ENCODE results near the gene IDNK. TPM values are rescaled to one million over a fixed set of nuclear protein-coding genes. Genes with fewer than 3 reads are reported as not detected.
A peak's percentile ranks its signal among the peaks of the same experiment; 100 is the strongest.

IDNK gene
- total RNA-seq, 8 experiments from 2014 or later: 2.1 to 6.6 (median 3.7) TPM

DNA sequence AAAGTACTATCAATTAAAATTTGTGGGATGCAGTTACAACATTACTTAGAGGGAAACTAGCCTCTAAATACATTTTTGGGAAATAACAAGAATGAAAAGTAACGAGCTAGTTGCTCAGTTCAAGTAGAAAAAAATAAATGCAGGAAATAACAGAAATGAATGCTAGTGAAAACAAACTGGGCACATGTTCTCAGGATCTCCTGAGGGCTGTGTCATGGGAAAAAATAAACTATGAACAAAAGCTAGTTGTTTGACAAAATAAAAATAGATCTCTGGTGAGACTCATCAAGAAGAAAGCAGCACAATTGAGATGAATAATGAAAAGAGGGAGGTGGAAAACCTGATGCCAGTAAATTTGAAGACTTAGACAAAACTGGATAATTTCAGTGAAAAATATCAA is 16.3 kb downstream of the IDNK start:
- no peaks in the 10 kb centered on the region for H3K4me1 ChIP-seq (replicated peaks in 1 of 2)
- no peak overlapping the region for H3K4me3 ChIP-seq
- WGBS, 10 experiments: 33 to 100% (median 100%) methylated on average over 1 of the region's 1 CpG; no CpG with 5 or more reads in 1 of the 10 experiments
- H3K27ac ChIP-seq: no peak overlapping the region
- ATAC-seq (replicated peaks in 6 of 8): no peak
- in situ Hi-C loops (cut with MboI; ENCODE audit: low pct_unique_long_range_greater_than_20kb in 2 of 9, low sequenced_read_pairs in 9 of 9, unreplicated experiment in 9 of 9): no loop called here

DNA sequence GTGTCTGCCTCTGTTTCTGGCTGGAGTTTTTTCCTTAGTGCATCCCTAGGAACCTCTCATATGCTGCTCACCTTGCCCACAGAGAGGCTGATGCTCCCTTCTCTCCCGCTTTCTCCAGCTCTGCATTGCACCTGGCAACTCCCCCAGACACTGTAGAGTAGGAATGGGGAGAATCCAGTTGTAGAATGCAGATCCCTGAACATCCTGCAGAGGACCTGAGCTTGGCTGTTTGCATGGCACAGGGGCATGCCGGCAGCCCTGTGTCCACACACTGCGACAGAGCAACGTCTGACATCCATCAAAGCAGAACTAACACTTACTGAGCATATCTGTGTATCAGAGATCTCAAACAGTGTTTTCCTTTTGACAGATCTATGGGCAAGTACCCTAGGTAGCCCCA is 19.9 kb downstream of the IDNK start:
- in situ Hi-C loops (cut with MboI; ENCODE audit: low pct_unique_long_range_greater_than_20kb in 2 of 9, low sequenced_read_pairs in 9 of 9, unreplicated experiment in 9 of 9): no loop called here
- H3K4me1 ChIP-seq (replicated peaks in 1 of 2): no peaks in the 10 kb centered on the region
- WGBS, 10 experiments: 90 to 100% (median 90%) methylated on average over 2 to 3 of the region's 4 CpGs; no CpG with 5 or more reads in 6 of the 10 experiments
- peak in 1 of 8 experiments; percentile 39 for ATAC-seq (replicated peaks in 6 of 8)
- H3K27ac ChIP-seq: no peak overlapping the region
- H3K4me3 ChIP-seq: no peak overlapping the region

DNA sequence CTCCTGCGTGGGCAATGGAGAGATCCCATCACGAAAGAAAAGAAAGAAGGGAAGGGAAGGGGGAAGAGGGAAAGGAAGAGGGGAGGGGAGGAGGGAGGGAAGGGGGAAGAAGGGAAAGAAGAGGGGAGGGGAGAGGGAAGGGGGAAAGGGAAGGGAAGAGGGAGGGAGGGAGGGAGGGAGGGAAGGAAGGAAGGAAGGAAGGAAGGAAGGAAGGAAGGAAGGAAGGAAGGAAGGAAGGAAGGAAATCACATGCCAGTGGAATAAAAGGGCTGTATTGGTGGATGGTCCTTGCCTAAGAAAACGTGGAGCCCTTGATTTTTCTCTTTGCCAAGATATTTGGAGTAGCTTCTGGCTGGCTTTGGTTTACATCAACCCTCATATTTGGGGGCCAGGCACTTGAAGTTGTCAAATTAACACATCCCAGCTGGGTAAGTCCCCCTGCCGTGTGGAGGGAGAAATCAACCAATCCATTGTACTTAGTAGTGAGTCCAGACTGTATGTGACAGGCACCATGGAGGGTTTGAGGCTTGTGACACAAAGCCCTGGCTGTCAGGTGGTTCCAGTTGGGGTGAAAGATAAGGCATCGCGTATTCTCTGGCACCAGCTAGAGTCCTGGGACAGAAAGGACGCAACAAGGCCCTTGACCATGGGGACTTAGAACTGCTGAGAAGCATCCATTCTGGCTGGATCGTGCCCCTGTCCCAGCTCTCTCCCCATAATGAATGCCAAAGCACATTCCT is 23.7 kb downstream of the IDNK start:
- WGBS, 10 experiments: 0 to 100% (median 96%) methylated on average over 1 to 3 of the region's 8 CpGs; no CpG with 5 or more reads in 4 of the 10 experiments
- no peak overlapping the region for H3K4me3 ChIP-seq
- in situ Hi-C loops (cut with MboI; ENCODE audit: low pct_unique_long_range_greater_than_20kb in 2 of 9, low sequenced_read_pairs in 9 of 9, unreplicated experiment in 9 of 9): no loop called here
- peak in 1 of 8 experiments; percentile 7 for ATAC-seq (replicated peaks in 6 of 8)
- H3K4me1 ChIP-seq (replicated peaks in 1 of 2): no peaks in the 10 kb centered on the region
- H3K27ac ChIP-seq: no peak overlapping the region

DNA sequence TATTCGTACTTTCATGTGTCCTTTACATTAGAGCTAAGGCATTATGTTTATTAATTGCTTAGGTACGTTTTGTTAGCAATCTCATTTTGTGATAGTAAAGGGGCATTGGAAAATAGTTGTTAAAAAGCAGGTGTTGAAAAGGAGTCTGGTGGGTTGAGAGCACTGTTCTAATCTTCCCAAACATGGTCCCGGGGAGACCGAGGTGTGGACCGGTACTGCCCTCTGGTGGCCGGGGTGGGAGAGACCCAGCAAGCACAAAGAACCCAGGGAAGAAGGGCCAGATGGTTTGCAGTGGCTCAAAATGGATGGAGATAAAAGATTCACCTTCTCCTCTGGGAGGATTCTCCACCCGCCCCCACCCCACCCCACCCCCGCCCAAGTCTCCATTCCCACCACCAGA is 26.1 kb downstream of the IDNK start:
- H3K27ac ChIP-seq: no peak overlapping the region
- in situ Hi-C loops (cut with MboI; ENCODE audit: low pct_unique_long_range_greater_than_20kb in 2 of 9, low sequenced_read_pairs in 9 of 9, unreplicated experiment in 9 of 9): no loop called here
- no peaks in the 10 kb centered on the region for H3K4me1 ChIP-seq (replicated peaks in 1 of 2)
- ATAC-seq (replicated peaks in 6 of 8): peak in 5 of 8 experiments; percentile 25 to 88 (median 47)
- 50 to 100% (median 86%) methylated on average over 1 to 4 of the region's 8 CpGs; no CpG with 5 or more reads in 5 of the 10 experiments for WGBS, 10 experiments
- H3K4me3 ChIP-seq: no peak overlapping the region

DNA sequence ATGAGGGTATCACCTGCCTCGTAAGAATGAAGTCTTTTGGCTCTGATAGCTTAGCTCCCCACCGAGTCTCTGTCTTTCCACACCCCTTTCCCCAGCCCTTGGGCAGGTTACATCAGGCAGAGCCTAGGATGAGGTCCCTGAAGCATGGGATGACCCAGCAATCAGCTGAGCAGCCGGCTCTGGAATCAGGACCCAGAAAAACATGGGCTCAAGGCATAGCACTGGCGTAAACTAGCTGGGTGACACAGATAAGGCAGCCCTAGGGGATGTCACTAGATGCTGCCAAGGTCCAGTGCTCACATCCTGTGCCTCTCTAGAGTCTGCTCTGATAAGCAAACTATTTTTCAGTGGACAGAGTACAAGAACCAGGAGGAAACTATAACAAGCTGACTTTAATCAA is 26.6 kb downstream of the IDNK start:
- Histone ChIP-seq H3K27ac (no peak overlapping the region), H3K4me3 (no peak overlapping the region), H3K4me1 (replicated peaks in 1 of 2) (no peaks in the 10 kb centered on the region)
- in situ Hi-C loops (cut with MboI; ENCODE audit: low pct_unique_long_range_greater_than_20kb in 2 of 9, low sequenced_read_pairs in 9 of 9, unreplicated experiment in 9 of 9): no loop called here
- 80 to 100% (median 92%) methylated on average over 1 to 3 of the region's 4 CpGs; no CpG with 5 or more reads in 4 of the 10 experiments for WGBS, 10 experiments
- ATAC-seq (replicated peaks in 6 of 8): peak in 1 of 8 experiments; percentile 25

DNA sequence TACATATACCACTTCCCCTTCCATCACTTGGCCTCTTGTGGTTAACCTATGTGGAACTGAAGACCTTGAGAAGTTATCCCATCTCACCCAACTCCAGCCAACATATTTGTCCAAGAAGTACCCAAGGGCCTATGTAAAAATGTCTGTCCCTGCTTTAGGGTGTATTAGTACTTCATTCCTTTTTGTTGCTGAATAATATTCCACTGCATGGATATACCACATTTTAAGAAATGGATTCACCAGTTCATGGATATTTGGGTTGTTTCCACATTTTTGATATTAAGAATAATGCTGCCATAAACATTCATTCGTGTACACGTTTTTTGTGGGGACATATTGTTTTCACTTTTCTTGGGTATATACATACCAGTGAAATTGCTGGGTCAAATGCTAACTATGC is 28.6 kb downstream of the IDNK start:
- no peak overlapping the region for H3K27ac ChIP-seq
- in situ Hi-C loops (cut with MboI; ENCODE audit: low pct_unique_long_range_greater_than_20kb in 2 of 9, low sequenced_read_pairs in 9 of 9, unreplicated experiment in 9 of 9): no loop called here
- no peaks in the 10 kb centered on the region for H3K4me1 ChIP-seq (replicated peaks in 1 of 2)
- no peak overlapping the region for H3K4me3 ChIP-seq
- no peak for ATAC-seq (replicated peaks in 6 of 8)
- 83 to 100% (median 92%) methylated on average over 1 to 2 of the region's 2 CpGs; no CpG with 5 or more reads in 5 of the 10 experiments for WGBS, 10 experiments

DNA sequence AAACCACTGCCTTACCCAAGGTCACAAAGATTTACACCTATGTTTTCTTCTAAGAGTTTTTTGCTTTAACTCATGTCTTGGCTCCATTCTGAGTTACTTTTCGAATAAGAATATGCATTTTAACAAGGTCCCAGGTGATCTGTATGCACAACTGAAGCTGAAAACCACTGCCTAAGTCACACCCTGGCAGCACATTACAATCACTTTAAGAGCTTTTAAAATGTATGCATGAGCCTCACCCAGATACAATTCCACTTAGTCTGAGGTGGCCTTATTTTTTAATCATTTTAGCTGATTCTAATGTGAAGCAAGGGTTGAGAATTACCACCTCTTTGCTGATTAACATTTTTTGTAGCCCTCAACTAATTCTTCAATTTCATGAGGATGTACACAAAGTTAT is 29.5 kb downstream of the IDNK start:
- no peaks in the 10 kb centered on the region for H3K4me1 ChIP-seq (replicated peaks in 1 of 2)
- H3K4me3 ChIP-seq: no peak overlapping the region
- no peak overlapping the region for H3K27ac ChIP-seq
- in situ Hi-C loops (cut with MboI; ENCODE audit: low pct_unique_long_range_greater_than_20kb in 2 of 9, low sequenced_read_pairs in 9 of 9, unreplicated experiment in 9 of 9): no loop called here
- whole genome bisulfite sequencing, 10 experiments: 0 to 100% (median 100%) methylated on average over 1 of the region's 1 CpG; no CpG with 5 or more reads in 3 of the 10 experiments
- ATAC-seq (replicated peaks in 6 of 8): peak in 2 of 8 experiments; percentile 71 to 88

DNA sequence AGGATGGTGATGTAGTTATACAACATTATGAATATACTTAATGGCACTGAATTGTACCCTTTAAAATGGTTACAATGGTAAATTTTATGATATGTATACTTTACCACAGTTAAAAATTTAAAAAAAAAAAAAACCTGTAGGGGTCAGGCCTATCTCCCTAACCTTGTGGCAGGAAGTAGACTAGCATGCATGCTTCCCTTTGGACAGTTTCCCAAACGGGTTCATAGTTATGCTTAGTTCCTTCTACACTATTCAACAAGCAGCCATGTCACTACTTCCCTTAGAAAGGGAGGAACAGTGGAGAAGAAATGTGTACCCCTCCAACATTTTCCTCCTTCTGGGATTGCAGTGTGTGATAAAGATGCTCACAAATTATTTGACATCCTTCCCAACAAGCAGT is 32.5 kb downstream of the IDNK start:
- ATAC-seq (replicated peaks in 6 of 8): no peak
- no peak overlapping the region for H3K4me3 ChIP-seq
- H3K27ac ChIP-seq: no peak overlapping the region
- 60 to 100% (median 94%) methylated on average over 1 of the region's 1 CpG; no CpG with 5 or more reads in 4 of the 10 experiments for WGBS, 10 experiments
- in situ Hi-C loops (cut with MboI; ENCODE audit: low pct_unique_long_range_greater_than_20kb in 2 of 9, low sequenced_read_pairs in 9 of 9, unreplicated experiment in 9 of 9): no loop called here
- H3K4me1 ChIP-seq (replicated peaks in 1 of 2): no peaks in the 10 kb centered on the region

DNA sequence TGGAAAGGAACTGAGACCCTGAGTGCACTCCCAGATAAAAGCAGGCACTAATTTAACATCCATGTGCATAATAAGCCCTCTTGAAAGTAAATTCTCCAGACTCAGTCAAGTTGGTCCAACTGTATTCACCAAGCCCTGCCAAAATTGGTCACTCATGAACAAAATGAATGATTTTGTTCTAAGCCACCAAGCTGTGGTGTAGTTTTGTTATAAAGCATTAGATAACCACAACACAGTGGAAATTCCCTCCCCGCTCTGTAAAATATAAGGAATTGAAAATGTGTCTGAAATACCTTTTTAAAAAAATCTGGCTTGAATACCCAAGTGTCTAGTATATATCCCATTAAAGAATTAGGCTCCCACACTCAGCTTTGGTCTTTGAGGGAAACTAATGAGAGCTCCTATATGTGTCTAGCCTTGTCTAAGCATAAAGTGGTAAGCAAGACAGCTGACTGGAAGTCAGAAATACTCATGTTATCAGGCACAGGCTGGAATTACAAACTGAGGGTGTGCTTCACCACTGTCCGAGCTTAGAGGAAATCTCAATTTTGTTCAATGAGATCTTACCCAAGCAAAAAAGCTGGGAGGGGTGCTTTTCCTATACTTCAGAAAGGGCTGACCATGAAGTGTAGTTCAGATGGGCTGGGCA is 33.2 kb downstream of the IDNK start:
- in situ Hi-C loops (cut with MboI; ENCODE audit: low pct_unique_long_range_greater_than_20kb in 2 of 9, low sequenced_read_pairs in 9 of 9, unreplicated experiment in 9 of 9): no loop called here
- ATAC-seq (replicated peaks in 6 of 8): no peak
- Histone ChIP-seq H3K4me3 (no peak overlapping the region), H3K4me1 (replicated peaks in 1 of 2) (no peaks in the 10 kb centered on the region), H3K27ac (no peak overlapping the region)
- WGBS, 10 experiments: 90 to 100% (median 97%) methylated on average over 1 to 2 of the region's 2 CpGs; no CpG with 5 or more reads in 4 of the 10 experiments

DNA sequence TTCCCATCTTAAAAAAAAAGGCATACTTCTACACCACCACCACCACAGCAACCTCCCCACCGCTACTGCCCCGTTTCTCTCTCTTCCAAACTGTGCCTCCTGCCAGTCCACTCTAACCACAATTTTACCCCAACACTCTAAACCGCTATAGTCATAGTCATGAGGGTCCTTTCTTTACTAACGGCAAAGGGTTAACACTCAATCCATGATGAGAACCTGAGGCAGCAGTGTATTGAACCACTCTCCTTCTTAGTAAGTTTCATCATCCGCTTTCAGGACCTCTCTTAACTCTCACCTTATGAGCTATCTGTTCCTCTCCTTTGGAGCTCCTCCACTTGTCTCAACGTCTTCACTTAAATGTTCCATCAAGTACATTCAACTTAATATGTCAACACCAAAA is 34.0 kb downstream of the IDNK start:
- H3K4me1 ChIP-seq (replicated peaks in 1 of 2): no peaks in the 10 kb centered on the region
- in situ Hi-C loops (cut with MboI; ENCODE audit: low pct_unique_long_range_greater_than_20kb in 2 of 9, low sequenced_read_pairs in 9 of 9, unreplicated experiment in 9 of 9): no loop called here
- no peak overlapping the region for H3K4me3 ChIP-seq
- H3K27ac ChIP-seq: no peak overlapping the region
- no peak for ATAC-seq (replicated peaks in 6 of 8)
- WGBS, 10 experiments: 33 to 100% (median 89%) methylated on average over 1 to 6 of the region's 6 CpGs

DNA sequence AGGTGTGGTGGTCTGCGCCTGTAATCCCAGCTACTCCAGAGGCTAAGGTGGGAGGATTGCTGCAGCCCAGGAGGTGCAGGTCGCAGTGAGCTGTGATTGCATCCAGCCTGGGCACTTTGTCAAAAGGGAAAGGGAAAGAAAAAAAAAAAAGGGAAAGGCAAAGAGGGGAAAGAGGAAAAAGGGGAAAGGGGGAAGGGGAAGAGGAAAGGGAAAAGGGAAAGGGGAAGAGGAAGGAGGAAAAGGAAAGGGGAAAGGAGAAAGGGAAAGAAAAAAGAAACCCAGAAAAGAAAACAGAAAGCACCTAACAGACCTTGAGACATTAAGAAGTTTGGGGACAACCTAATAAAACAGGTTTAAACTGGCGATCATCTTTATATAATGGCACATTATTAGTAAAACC is 40.0 kb downstream of the IDNK start:
- H3K27ac ChIP-seq: no peak overlapping the region
- no peaks in the 10 kb centered on the region for H3K4me1 ChIP-seq (replicated peaks in 1 of 2)
- in situ Hi-C loops (cut with MboI; ENCODE audit: low pct_unique_long_range_greater_than_20kb in 2 of 9, low sequenced_read_pairs in 9 of 9, unreplicated experiment in 9 of 9): no loop called here
- 71 to 100% (median 95%) methylated on average over 1 to 3 of the region's 3 CpGs; no CpG with 5 or more reads in 2 of the 10 experiments for WGBS, 10 experiments
- no peak overlapping the region for H3K4me3 ChIP-seq
- ATAC-seq (replicated peaks in 6 of 8): no peak

DNA sequence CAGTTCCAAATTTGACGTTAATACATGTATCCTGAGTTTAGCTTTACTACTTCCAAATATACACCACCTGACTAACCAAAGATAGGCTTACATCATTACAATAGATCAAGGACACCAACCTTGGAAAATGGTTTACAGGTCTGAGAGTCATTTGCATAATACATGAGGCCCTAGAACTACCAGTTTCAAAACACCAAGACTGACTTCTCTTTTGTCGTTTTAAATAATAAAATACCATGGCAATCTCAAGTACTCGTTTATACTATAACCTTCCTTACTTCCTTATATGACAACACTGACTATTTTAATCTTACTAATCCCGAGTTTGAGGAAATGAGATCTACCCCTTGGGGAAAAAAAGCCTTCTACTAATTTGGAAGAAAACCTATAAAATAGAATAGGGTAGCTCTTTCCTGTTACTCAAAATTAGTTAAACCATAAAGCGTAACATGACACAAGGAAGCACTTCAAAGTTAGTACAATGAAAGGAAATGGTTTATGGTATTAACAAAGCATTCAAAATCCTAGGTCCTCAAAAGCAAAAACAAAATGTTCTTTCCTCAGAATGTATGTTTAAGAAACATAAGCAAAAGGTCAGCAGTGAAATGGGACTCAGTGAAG is 42.7 kb downstream of the IDNK start:
- no peak overlapping the region for H3K4me3 ChIP-seq
- H3K4me1 ChIP-seq (replicated peaks in 1 of 2): no peaks in the 10 kb centered on the region
- H3K27ac ChIP-seq: no peak overlapping the region
- in situ Hi-C loops (cut with MboI; ENCODE audit: low pct_unique_long_range_greater_than_20kb in 2 of 9, low sequenced_read_pairs in 9 of 9, unreplicated experiment in 9 of 9): no loop called here
- WGBS, 10 experiments: 31 to 100% (median 89%) methylated on average over 2 to 5 of the region's 5 CpGs
- ATAC-seq (replicated peaks in 6 of 8): no peak

DNA sequence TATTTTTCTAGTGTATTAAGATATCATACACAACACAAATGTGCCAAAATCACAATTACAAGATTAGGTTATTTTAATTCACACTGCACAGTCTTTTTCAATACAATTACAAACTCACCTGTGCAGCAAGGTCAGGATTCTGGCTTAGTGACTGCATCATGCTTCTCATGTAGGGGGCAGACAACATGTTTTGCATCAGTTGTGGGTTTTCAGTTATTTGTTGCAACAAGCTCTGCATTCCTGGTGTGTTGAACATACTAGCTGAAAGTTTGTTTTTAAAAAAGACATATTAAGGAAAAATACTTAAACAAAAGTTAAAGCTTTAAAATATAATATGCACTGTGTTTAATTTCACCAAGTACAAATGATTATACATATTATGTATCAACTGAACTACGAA is 46.1 kb downstream of the IDNK start:
- ATAC-seq (replicated peaks in 6 of 8): no peak
- Histone ChIP-seq H3K4me1 (replicated peaks in 1 of 2) (no peaks in the 10 kb centered on the region), H3K27ac (no peak overlapping the region), H3K4me3 (no peak overlapping the region)
- in situ Hi-C loops (cut with MboI; ENCODE audit: low pct_unique_long_range_greater_than_20kb in 2 of 9, low sequenced_read_pairs in 9 of 9, unreplicated experiment in 9 of 9): no loop called here
- WGBS, 10 experiments: 100% methylated on average over 1 of the region's 1 CpG; no CpG with 5 or more reads in 2 of the 10 experiments

Measured in motor neuron (in vitro differentiated cells).